GM18498 (cell line): ENCODE data around the gene MSANTD1.
"Not testable (repeated sequence)": the region's sequence is repeated elsewhere in the genome, so short reads cannot be mapped to it uniquely, and the experiment has no call there.

Experiments
- ATAC-seq: cut with Tn5 transposase; IDR thresholded peaks from one replicate; pipeline ENCODE4 v1.9.1; 2021; ENCODE audit warnings: mild to moderate bottlenecking, moderate library complexity; ENCODE audit not compliant: unreplicated experiment

Gene MSANTD1

DNA sequence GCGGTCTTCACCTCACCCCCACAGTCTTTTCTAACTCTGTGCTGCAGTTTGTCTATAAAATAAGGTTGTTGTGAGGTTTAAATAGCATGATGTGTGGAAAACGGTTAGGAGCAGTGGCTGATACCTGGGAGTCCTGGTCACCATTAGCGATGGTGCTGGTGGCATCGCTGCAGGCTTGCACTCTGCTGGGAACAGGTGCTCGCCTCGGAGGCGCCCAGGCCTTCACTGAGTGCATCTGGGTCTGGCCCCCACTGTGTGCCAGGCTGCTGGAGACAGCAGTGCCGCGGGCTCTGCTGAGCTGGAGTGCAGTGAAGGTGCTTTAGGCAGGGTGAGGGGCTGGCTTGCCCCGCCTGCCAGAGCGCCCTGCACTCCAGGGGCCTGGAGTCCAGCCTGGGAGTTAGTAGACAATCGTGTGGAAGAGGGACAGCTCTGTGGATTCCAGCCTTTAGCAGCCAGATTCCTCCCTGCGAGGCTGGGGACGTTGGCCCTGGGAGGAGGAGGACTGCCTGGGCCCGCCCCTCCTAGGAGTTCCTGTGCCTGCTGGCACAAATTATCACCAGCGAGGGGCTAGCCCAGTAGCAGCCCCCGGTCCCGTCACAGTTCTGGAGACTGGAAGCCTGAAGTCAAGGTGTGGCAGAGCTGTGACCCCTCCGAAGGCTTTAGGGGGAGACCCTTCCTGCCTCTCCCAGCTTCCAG is 51.2 kb downstream of the MSANTD1 start:
- no peak for ATAC-seq

DNA sequence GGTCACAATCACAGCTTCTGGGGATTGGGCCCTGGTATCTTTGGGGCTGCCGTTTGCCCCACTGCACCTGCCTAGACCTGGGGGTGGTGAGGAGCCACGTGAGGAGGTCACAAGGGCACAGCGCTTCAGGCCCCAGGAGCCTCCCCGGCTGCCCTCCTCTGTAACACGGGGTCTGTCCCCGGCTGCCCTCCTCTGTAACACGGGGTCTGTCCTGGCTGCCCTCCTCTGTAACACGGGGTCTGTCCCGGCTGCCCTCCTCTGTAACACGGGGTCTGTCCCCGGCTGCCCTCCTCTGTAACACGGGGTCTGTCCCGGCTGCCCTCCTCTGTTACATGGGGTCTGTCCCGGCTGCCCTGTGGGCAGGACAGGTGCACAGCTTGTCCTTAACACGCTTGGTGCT is 51.9 kb downstream of the MSANTD1 start:
- ATAC-seq = not testable (repeated sequence)

DNA sequence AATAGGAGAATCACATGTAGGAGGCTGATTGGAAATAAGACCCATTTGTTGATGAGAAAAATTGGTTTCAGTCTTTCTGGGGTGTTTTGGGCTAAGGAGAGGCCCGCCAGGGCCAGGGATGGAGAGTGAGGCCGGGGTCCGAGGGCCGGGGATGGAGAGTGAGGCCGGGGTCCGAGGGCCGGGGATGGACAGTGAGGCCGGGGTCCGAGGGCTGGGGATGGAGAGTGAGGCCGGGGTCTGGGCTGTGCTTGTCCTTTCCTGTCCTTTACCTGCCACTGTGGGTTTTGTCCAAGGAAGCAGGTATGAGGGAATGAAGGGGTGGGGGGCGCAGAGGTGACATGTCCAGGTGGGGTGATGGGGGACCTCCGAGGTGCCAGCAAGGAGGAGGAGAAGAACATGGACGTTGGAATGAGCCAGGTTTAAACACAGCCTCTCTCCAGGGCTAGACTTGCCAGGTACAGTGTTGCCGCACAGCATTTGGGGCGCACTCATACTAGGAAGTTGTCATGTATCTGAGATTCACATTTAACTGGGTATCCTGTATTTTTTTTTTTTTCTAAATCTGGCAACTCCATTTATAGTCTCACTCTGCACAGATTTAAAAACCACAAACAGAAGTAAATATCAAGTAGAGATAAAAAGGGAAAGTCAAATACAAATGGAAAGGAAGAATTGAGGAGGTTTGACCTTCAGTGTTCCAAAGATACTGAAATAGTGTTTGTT is 52.7 kb downstream of the MSANTD1 start:
- ATAC-seq = no peak

DNA sequence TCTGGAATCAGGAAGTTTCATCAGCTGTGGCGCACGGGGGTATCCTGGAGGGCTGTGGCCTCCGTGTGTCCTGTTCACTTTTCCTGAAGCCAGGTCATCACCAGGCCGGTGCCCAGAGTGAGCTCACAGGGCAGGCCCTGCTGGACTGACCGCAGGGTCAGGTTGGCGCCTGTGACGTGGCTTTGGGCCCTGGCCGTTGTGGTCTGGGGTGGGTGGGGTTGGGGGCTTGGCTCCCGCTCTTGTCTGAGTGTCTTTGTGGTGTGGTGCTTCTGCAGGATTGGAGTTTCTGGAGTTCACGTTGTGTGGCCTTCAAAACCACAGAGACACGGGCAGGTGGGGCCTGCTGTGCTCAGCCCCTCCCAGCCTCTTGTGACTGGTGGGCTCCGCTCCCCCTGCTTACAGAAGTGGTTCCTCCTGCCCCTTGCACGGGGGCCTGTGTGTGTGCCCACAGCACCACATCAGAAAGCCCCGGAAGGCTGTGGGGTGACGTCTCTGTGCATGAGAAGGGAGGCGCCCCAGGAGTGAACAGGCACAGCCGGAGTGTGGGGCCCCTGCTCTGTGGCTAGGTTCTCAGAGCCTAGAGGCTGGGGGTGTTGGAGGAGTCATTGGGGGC is 53.3 kb downstream of the MSANTD1 start:
- ATAC-seq = no peak

DNA sequence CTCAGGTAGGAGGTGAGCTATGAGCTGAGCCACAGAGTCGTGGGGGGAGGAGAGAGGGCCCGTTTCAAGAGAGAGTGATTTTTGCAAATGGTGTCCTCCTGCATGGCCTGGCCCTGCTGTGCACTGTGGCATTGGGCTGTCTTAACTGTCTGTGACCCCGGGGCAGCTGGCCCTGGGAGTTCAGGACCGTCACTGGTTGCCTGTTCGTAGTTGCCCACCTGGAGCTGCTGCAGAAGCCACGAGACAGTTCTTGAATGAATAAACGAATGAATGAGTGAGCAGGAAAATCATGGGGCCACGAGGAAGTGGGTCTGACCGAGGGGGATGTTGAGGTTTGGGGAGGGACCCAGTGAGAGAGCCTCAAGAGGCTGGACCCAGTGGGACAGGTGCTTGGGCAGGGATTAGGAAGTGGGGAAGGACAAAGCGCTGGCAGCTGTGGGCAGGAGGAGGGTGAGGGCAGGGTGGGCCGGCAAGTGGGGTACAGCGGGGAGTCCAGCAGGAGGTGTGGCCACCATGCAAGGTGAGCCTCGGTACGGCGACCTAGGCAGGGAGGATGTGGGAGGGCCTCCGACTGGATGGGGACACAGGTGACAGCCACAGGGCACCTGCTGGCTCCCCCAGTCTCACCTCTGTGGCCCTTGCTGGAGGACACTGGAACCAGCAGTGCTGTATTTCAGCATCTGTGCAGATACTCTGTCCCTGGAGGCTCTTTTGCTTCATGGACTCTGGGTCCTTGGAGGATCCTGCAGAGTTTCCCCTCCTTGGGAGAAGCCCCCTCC is 54.0 kb downstream of the MSANTD1 start:
- ATAC-seq = no peak

DNA sequence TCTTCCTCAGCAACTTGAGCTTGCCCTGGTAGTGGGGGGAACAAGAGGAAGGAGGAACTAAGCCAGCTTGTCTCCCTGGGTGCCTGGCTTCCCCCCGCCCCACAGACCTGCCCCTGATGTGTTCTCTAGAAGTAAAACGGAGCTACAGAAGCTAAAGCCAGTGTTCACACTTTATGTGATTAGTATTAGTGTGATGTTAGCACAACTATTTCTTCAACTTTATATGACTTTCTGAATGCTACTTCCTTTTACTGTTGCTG is 54.5 kb downstream of the MSANTD1 start:
- ATAC-seq = no peak

DNA sequence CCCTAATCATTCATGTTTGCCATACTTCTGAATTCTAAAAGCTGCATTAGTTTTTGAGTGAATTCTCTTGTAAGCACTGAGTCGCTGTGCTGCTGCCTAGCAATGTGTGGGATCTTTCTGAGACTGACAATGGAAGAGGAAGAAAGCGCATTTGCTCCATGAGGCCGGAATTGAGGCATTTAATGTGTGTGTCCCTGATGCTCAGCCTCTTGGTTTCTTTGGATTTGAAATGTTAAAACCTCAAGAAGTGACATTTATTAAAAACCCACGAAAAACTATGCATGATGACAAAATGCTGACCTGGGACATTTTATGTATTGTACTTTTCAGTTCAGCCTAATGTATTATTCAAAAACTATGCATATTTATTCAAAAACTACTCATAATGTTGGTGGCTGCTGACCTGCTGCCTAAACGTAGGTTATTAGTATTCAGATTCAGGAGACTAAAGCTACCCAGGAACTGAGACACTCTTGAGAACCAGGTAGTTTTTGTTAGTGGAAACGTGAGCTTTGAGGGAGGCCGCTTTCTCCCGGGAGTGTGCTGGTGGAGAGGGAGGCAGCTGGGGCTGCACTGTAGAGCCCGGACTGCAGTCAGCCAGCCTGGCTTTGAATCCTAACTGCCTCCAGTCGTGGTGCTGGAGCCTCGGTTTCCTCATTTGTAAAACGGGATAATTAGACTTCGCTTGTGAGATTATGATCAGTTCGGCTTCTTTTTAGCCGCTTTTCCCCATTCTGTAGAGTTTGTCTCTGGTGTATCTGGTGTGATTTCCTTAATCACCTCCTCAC is 55.2 kb downstream of the MSANTD1 start:
- no peak for ATAC-seq

DNA sequence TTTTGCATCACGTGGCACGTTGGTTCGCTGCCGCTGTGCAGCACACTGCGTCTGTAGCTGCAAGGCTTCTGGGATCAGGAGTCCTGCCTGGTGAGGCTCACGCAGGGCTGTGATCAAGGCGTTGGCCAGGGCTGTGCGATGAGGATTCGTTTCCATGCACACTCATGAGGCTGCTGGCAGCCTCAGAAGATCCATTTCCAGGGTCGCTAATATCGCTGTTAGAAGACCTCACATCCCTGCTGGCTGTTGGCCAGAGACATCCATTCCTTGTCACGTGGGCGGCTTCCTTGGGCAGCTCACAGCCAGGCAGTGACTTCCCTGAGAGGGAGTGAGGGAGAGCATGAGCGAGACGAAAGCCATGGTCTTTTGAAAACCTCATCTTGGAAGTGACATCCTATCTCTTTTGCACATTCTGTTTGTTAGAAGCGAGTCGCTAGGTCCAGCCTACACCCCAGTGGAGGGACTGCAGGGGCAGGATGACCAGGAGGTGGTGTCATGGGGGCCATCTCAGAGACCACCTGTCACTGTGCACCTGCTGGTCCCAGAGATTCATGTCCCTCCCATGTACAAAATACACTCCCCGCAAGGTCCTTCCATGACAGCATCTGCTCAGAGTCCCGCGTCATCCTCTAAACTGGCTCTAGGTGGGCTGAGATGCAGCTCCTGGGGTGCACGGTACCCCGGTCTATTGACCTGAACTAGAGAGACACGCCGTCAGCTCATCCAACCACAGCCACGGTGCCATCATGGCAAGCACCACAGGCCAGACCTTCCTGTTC is 56.1 kb downstream of the MSANTD1 start:
- no peak for ATAC-seq

DNA sequence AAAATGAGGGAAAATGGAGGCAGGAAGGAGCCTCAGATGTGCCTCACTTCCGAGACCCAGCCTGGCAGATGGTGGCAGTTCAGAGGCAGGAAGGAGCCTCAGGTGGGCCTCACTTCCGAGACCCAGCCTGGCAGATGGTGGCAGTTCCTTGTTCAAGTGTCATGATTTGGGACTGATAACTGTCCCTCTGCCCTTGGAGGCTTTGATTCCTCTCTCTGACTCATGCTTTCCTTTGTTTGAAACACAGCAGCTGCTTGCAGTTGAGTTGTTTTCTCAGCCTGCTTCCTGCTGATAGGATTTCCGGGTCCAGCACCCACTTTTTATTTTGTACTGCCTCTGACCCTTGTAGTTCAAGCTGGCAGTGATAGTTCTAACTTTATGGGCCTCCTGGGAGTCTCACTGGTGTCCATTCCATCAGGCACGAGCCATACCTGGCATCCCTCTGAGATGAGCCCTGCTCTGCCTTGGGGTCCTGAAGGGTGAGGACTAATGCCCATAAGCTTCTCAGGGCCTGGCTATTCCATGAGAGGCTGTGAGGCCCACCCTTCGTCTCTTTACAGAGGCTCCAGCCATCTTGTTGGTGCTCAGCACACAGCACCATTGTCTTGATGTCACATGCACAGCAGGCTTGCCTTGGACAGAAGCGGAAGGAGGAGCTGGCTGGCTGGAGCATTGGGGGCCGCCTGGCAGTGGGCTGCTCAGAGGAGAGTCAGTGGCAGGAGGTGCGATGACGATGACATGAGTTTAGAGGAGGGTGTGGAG is 56.8 kb downstream of the MSANTD1 start:
- no peak for ATAC-seq
